Left hindlimb (tissue), 1 donor: ENCODE results near the gene CALR.
"Not testable (repeated sequence)": the region's sequence is repeated elsewhere in the genome, so short reads cannot be mapped to it uniquely, and the experiment has no call there.

Experiments
- DNase-seq: peaks from one replicate; pipeline ENCODE4 v3.0.0-alpha.2; 2018

CALR gene

GRCh38 chr19:12953799-12954611 lies 15.6 kb downstream of the CALR start:
- no peak for DNase-seq

- DNase-seq = no peak
Observed at GRCh38 chr19:12954612-12954962, 16.2 kb downstream of the CALR start.

- not testable (repeated sequence) for DNase-seq
Observed at GRCh38 chr19:12955575-12955974, 17.2 kb downstream of the CALR start.

GRCh38 chr19:12955996-12956395 lies 17.6 kb downstream of the CALR start:
- no peak for DNase-seq

- peak; percentile 89 for DNase-seq
Observed at GRCh38 chr19:12956446-12957388, 18.3 kb downstream of the CALR start, which contains the start of gene GADD45GIP1. Gene GADD45GIP1, minus strand, starts transcription at chr19:12957223. Its CDS starts 11 bp downstream, at chr19:12957212.

- not testable (repeated sequence) for DNase-seq
Observed at GRCh38 chr19:12957389-12957952, 19.1 kb downstream of the CALR start.

- no peak for DNase-seq
Observed at GRCh38 chr19:12959481-12959880, 21.1 kb downstream of the CALR start.

- peak; percentile 81 for DNase-seq
Observed at GRCh38 chr19:12965017-12965811, 26.8 kb downstream of the CALR start.

- DNase-seq = no peak
Observed at GRCh38 chr19:12965812-12966135, 27.4 kb downstream of the CALR start.

- DNase-seq = no peak
Observed at GRCh38 chr19:12967907-12968306, 29.5 kb downstream of the CALR start.

GRCh38 chr19:12969292-12969988 lies 31.0 kb downstream of the CALR start, which contains the start of gene DAND5:
Gene DAND5, plus strand, starts transcription at chr19:12969576. Its CDS starts 85 bp downstream, at chr19:12969661.
- no peak for DNase-seq

GRCh38 chr19:12970070-12970820 lies 31.8 kb downstream of the CALR start:
- DNase-seq = no peak

- DNase-seq = no peak
Observed at GRCh38 chr19:12973236-12973635, 34.8 kb downstream of the CALR start.

- no peak for DNase-seq
Observed at GRCh38 chr19:12974301-12975220, 36.2 kb downstream of the CALR start.

GRCh38 chr19:12975221-12975741 lies 36.9 kb downstream of the CALR start:
- DNase-seq = no peak

- DNase-seq = not testable (repeated sequence)
Observed at GRCh38 chr19:12976109-12976508, 37.7 kb downstream of the CALR start.

GRCh38 chr19:12979974-12980373 lies 41.6 kb downstream of the CALR start:
- DNase-seq = no peak

GRCh38 chr19:12982648-12983047 lies 44.2 kb downstream of the CALR start:
- no peak for DNase-seq

GRCh38 chr19:12983091-12983490 lies 44.7 kb downstream of the CALR start:
- DNase-seq = no peak
